HEK293 (cell line): ENCODE data around the gene GRB2.

Experiments used
- BCL6B ChIP-seq: fragments of 450-650 bp; formaldehyde crosslinking; IDR thresholded peaks from 2 replicates; pipeline ENCODE4 v1.5.1; 2017; ENCODE audit warnings: missing biosample characterization, missing genetic modification characterization
- GLIS2 ChIP-seq: fragments of 450-650 bp; formaldehyde crosslinking; IDR thresholded peaks from 2 replicates; pipeline ENCODE4 v1.5.1; 2016; ENCODE audit warnings: missing biosample characterization, missing genetic modification characterization
- MZF1 ChIP-seq: fragments of 450-650 bp; formaldehyde crosslinking; IDR thresholded peaks from 2 replicates; pipeline ENCODE4 v1.5.1; 2017; ENCODE audit warnings: missing biosample characterization, missing genetic modification characterization, borderline replicate concordance
- PRDM1 ChIP-seq: fragments of 450-650 bp; formaldehyde crosslinking; IDR thresholded peaks from 2 replicates; pipeline ENCODE4; 2016; ENCODE audit warnings: missing biosample characterization, missing genetic modification characterization
- SALL2 ChIP-seq: fragments of 450-650 bp; formaldehyde crosslinking; IDR thresholded peaks from 2 replicates; pipeline ENCODE4 v1.5.0; 2017; ENCODE audit warnings: missing biosample characterization, mild to moderate bottlenecking, missing genetic modification characterization, borderline replicate concordance
- SCRT2 ChIP-seq: fragments of 450-650 bp; formaldehyde crosslinking; IDR thresholded peaks from 2 replicates; pipeline ENCODE4 v1.5.1; 2016; ENCODE audit warnings: missing biosample characterization, missing genetic modification characterization
- ZFP3 ChIP-seq: fragments of 450-650 bp; formaldehyde crosslinking; IDR thresholded peaks from 2 replicates; pipeline ENCODE4 v1.5.1; 2016; ENCODE audit warnings: low read depth, missing biosample characterization, missing genetic modification characterization
- ZNF138 ChIP-seq: fragments of 450-650 bp; formaldehyde crosslinking; IDR thresholded peaks from 2 replicates; pipeline ENCODE4 v1.5.1; 2016; ENCODE audit warnings: missing biosample characterization, missing genetic modification characterization, borderline replicate concordance
- ZNF24 ChIP-seq: fragments of 450-650 bp; formaldehyde crosslinking; IDR thresholded peaks from 2 replicates; pipeline ENCODE4 v1.5.1; 2016; ENCODE audit warnings: missing biosample characterization, missing genetic modification characterization
- ZNF26 ChIP-seq: fragments of 450-650 bp; formaldehyde crosslinking; IDR thresholded peaks from 2 replicates; pipeline ENCODE4 v1.5.1; 2016; ENCODE audit warnings: missing biosample characterization, missing genetic modification characterization
- ZNF311 ChIP-seq: fragments of 450-650 bp; formaldehyde crosslinking; IDR thresholded peaks from 2 replicates; pipeline ENCODE4 v1.5.1; 2017; ENCODE audit warnings: missing biosample characterization, missing genetic modification characterization, borderline replicate concordance
- ZNF354C ChIP-seq: fragments of 450-650 bp; formaldehyde crosslinking; IDR thresholded peaks from 2 replicates; pipeline ENCODE4 v1.5.1; 2016; ENCODE audit warnings: missing biosample characterization, missing genetic modification characterization, low read depth, borderline replicate concordance
- ZNF362 ChIP-seq: fragments of 450-650 bp; formaldehyde crosslinking; IDR thresholded peaks from 2 replicates; pipeline ENCODE4 v1.5.1; 2016; ENCODE audit warnings: missing biosample characterization, missing genetic modification characterization
- ZNF416 ChIP-seq: fragments of 450-650 bp; formaldehyde crosslinking; IDR thresholded peaks from 2 replicates; pipeline ENCODE4 v1.5.1; 2016; ENCODE audit warnings: missing biosample characterization, missing genetic modification characterization
- ZNF521 ChIP-seq: fragments of 450-650 bp; formaldehyde crosslinking; IDR thresholded peaks from 2 replicates; pipeline ENCODE4 v1.5.1; 2017; ENCODE audit warnings: missing biosample characterization, mild to moderate bottlenecking, missing genetic modification characterization
- ZNF549 ChIP-seq: fragments of 450-650 bp; IDR thresholded peaks from 2 replicates; pipeline ENCODE4 v1.5.1; 2018; ENCODE audit warnings: missing biosample characterization, missing genetic modification characterization, mild to moderate bottlenecking, inconsistent platforms, moderate library complexity
- ZNF600 ChIP-seq: fragments of 450-650 bp; formaldehyde crosslinking; IDR thresholded peaks from 2 replicates; pipeline ENCODE4 v1.5.1; 2016; ENCODE audit warnings: missing biosample characterization, missing genetic modification characterization
- ZNF610 ChIP-seq: fragments of 450-650 bp; formaldehyde crosslinking; IDR thresholded peaks from 2 replicates; pipeline ENCODE4 v1.5.1; 2016; ENCODE audit warnings: missing biosample characterization, missing genetic modification characterization, borderline replicate concordance
- ZNF623 ChIP-seq: fragments of 450-650 bp; formaldehyde crosslinking; IDR thresholded peaks from 2 replicates; pipeline ENCODE4 v1.5.1; 2016; ENCODE audit warnings: missing biosample characterization, missing genetic modification characterization
- ZNF658 ChIP-seq: fragments of 450-650 bp; formaldehyde crosslinking; IDR thresholded peaks from 2 replicates; pipeline ENCODE4; 2016; ENCODE audit warnings: missing biosample characterization, missing genetic modification characterization
- ZNF843 ChIP-seq: fragments of 450-650 bp; formaldehyde crosslinking; IDR thresholded peaks from 2 replicates; pipeline ENCODE4 v1.5.1; 2016; ENCODE audit warnings: missing biosample characterization, missing genetic modification characterization
- ZSCAN23 ChIP-seq: fragments of 450-650 bp; formaldehyde crosslinking; IDR thresholded peaks from 2 replicates; pipeline ENCODE4 v1.5.1; 2016; ENCODE audit warnings: missing biosample characterization, missing genetic modification characterization
- TF ChIP-seq, protein P1 (sequence below): fragments of 450-650 bp; formaldehyde crosslinking; IDR thresholded peaks from 2 replicates; pipeline ENCODE4 v1.5.1; 2016; ENCODE audit warnings: missing biosample characterization, missing genetic modification characterization
- TF ChIP-seq, protein P2 (sequence below): fragments of 450-650 bp; formaldehyde crosslinking; optimal IDR thresholded peaks from 2 replicates; pipeline ENCODE3; 2016; ENCODE audit warnings: missing biosample characterization, mild to moderate bottlenecking, missing genetic modification characterization
- TF ChIP-seq, protein P3 (sequence below): fragments of 450-650 bp; formaldehyde crosslinking; IDR thresholded peaks from 2 replicates; pipeline ENCODE4; 2016; ENCODE audit warnings: missing biosample characterization, missing genetic modification characterization
- TF ChIP-seq, protein P4 (sequence below): fragments of 450-650 bp; formaldehyde crosslinking; IDR thresholded peaks from 2 replicates; pipeline ENCODE4 v1.5.1; 2016; ENCODE audit warnings: missing biosample characterization, missing genetic modification characterization

GRB2 gene

GRCh38 chr17:75269844-75270217, 135.6 kb downstream of the GRB2 start (continued):
- TF ChIP-seq ZNF354C: no peak
- no peak for TF ChIP-seq BCL6B (tag by site-specific recombination)
- no peak for TF ChIP-seq ZNF138
- no peak for TF ChIP-seq PRDM1 (tag by site-specific recombination)
- TF ChIP-seq ZNF549 (tag by site-specific recombination): no peak
- no peak for TF ChIP-seq ZSCAN23
- no peak for TF ChIP-seq ZNF24
- TF ChIP-seq, protein P1, sequence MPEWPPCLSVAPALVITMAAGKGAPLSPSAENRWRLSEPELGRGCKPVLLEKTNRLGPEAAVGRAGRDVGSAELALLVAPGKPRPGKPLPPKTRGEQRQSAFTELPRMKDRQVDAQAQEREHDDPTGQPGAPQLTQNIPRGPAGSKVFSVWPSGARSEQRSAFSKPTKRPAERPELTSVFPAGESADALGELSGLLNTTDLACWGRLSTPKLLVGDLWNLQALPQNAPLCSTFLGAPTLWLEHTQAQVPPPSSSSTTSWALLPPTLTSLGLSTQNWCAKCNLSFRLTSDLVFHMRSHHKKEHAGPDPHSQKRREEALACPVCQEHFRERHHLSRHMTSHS (tag by site-specific recombination): no peak
- TF ChIP-seq, protein P2, sequence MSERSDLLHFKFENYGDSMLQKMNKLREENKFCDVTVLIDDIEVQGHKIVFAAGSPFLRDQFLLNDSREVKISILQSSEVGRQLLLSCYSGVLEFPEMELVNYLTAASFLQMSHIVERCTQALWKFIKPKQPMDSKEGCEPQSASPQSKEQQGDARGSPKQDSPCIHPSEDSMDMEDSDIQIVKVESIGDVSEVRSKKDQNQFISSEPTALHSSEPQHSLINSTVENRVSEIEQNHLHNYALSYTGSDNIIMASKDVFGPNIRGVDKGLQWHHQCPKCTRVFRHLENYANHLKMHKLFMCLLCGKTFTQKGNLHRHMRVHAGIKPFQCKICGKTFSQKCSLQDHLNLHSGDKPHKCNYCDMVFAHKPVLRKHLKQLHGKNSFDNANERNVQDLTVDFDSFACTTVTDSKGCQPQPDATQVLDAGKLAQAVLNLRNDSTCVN (tag by site-specific recombination): no peak
- TF ChIP-seq ZNF600 (tag by site-specific recombination): no peak
- TF ChIP-seq ZNF311 (tag by site-specific recombination): no peak
- no peak for TF ChIP-seq ZNF416 (tag by site-specific recombination)
- TF ChIP-seq ZNF843 (tag by site-specific recombination): no peak
- no peak for TF ChIP-seq MZF1 (tag by site-specific recombination)
- peak; percentile 19; the same call in 1 of the 2 replicates for TF ChIP-seq ZNF362 (tag by site-specific recombination)
- TF ChIP-seq ZFP3: no peak
- TF ChIP-seq ZNF610 (tag by site-specific recombination): 0 out of 2 replicates have a peak, but pooled peaks have one; percentile 36
- no peak for TF ChIP-seq GLIS2
- no peak for TF ChIP-seq SCRT2 (tag by site-specific recombination)
- TF ChIP-seq, protein P3, sequence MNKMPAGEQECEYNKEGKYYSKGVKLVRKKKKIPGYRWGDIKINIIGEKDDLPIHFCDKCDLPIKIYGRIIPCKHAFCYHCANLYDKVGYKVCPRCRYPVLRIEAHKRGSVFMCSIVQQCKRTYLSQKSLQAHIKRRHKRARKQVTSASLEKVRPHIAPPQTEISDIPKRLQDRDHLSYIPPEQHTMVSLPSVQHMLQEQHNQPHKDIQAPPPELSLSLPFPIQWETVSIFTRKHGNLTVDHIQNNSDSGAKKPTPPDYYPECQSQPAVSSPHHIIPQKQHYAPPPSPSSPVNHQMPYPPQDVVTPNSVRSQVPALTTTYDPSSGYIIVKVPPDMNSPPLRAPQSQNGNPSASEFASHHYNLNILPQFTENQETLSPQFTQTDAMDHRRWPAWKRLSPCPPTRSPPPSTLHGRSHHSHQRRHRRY (tag by site-specific recombination): no peak
- TF ChIP-seq ZNF623 (tag by site-specific recombination): no peak
- TF ChIP-seq SALL2 (tag by site-specific recombination): no peak
- TF ChIP-seq ZNF26: no peak
- TF ChIP-seq, protein P4, sequence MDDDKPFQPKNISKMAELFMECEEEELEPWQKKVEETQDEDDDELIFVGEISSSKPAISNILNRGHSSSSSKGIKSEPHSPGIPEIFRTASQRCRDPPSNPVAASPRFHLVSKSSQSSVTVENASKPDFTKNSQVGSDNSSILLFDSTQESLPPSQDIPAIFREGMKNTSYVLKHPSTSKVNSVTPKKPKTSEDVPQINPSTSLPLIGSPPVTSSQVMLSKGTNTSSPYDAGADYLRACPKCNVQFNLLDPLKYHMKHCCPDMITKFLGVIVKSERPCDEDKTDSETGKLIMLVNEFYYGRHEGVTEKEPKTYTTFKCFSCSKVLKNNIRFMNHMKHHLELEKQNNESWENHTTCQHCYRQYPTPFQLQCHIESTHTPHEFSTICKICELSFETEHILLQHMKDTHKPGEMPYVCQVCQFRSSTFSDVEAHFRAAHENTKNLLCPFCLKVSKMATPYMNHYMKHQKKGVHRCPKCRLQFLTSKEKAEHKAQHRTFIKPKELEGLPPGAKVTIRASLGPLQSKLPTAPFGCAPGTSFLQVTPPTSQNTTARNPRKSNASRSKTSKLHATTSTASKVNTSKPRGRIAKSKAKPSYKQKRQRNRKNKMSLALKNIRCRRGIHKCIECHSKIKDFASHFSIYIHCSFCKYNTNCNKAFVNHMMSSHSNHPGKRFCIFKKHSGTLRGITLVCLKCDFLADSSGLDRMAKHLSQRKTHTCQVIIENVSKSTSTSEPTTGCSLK (tag by site-specific recombination): no peak
- TF ChIP-seq ZNF658 (tag by site-specific recombination): no peak
- no peak for TF ChIP-seq ZNF521
- TF ChIP-seq, all 188 proteins: peak for 7
